NB4 (cell line): ENCODE data around the gene HSPG2.

ENCODE experiments used
- CTCF ChIP-seq: IDR thresholded peaks from one replicate; pipeline ENCODE4 v1.5.1; 2012; ENCODE audit warnings: low read depth, low read length
- MYC ChIP-seq: IDR thresholded peaks from 2 replicates; pipeline ENCODE4 v1.6.1; 2011; ENCODE audit warnings: low read depth, low read length
- POLR2A ChIP-seq: IDR thresholded peaks from 2 replicates; pipeline ENCODE4 v1.6.1; 2011; ENCODE audit warnings: mild to moderate bottlenecking; ENCODE audit not compliant: insufficient read length; ENCODE audit errors: extremely low read depth
- TF ChIP-seq, protein P1 (sequence below): IDR thresholded peaks from 2 replicates; pipeline ENCODE4 v1.6.1; 2011; ENCODE audit warnings: low read depth, low read length

GRCh38 chr1:21879928-21880618, 57.0 kb downstream of the HSPG2 start:
- TF ChIP-seq CTCF (no peak), POLR2A (no peak), MYC (no peak)
- TF ChIP-seq, protein P1, sequence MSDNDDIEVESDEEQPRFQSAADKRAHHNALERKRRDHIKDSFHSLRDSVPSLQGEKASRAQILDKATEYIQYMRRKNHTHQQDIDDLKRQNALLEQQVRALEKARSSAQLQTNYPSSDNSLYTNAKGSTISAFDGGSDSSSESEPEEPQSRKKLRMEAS = no peak
